Gastrocnemius medialis (tissue), 4 donors: ENCODE results near the gene SARS1. TPM values are rescaled to one million over a fixed set of nuclear protein-coding genes. Genes with fewer than 3 reads are reported as not detected.

Experiments used
- ATAC-seq, 2 donors: fragments of 150-250 bp; one replicate each; pipeline ENCODE4 v1.9.1; 2016
- DNase-seq, 2 donors: peaks; one replicate each; pipeline ENCODE4 v3.0.0-alpha.2; 2019
- H3K27ac ChIP-seq, 4 donors: fragments of 200-600 bp; sonication (generic); 1 replicate in 1 of 4; 2 replicates in 3 of 4; pipeline ENCODE4 v1.5.1; 2016 to 2018; ENCODE audit warnings: mild to moderate bottlenecking in 2 of 4, moderate library complexity in 1 of 4
- H3K27me3 ChIP-seq, 3 donors: fragments of 200-600 bp; sonication (generic) in 2 of 3; 1 replicate in 1 of 3; 2 replicates in 2 of 3; pipeline versions ENCODE4 v1.5.1 to v1.6.0; 2016 to 2019; ENCODE audit warnings: mild to moderate bottlenecking in 1 of 3, moderate library complexity in 1 of 3
- H3K36me3 ChIP-seq, 2 donors: fragments of 200-600 bp; sonication (generic) in 1 of 2; one replicate each; pipeline ENCODE4 v1.5.1; 2017 to 2018
- H3K4me1 ChIP-seq, 2 donors: fragments of 200-600 bp; sonication (generic) in 1 of 2; one replicate each; pipeline ENCODE4 v1.5.1; 2016 to 2017; ENCODE audit warnings: mild to moderate bottlenecking in 2 of 2
- H3K4me3 ChIP-seq, 4 donors: fragments of 200-600 bp; sonication (generic) in 3 of 4; 1 replicate in 1 of 4; 2 replicates in 3 of 4; pipeline ENCODE4 v1.5.1; 2016 to 2019; ENCODE audit warnings: mild to moderate bottlenecking in 2 of 4
- H3K9me3 ChIP-seq, 3 donors: fragments of 200-600 bp; sonication (generic) in 2 of 3; 1 replicate in 1 of 3; 2 replicates in 2 of 3; pipeline ENCODE4 v1.5.1; 2016 to 2019
- POLR2A ChIP-seq, 2 donors: fragments of 450-650 bp; IDR thresholded peaks; one replicate each; pipeline ENCODE4 v1.6.1; 2017; ENCODE audit warnings: antibody characterized with exemption in 2 of 2, mild to moderate bottlenecking in 2 of 2, moderate library complexity in 2 of 2
- in situ Hi-C, 4 donors: fragments of 200-750 bp; cut with MboI; loops; one replicate each; pipeline versions ENCODE4 v1.15.0 to v1.8.0; 2017; ENCODE audit warnings: low sequenced_read_pairs in 4 of 4
- intact Hi-C: fragments of 100-400 bp; cut with DNase I; formaldehyde crosslinking; loops from one replicate; pipeline ENCODE4 v1.15.1; 2023; ENCODE audit warnings: low total_unique reads
- total RNA-seq, 4 donors: library from RNA; depleted of rRNA; stranded (reverse); fragments of >200 nt; gene quantifications; one replicate each; pipeline versions ENCODE4 v1.1.0 to v1.2.3, GENCODE V29; 2016
- TF ChIP-seq, protein P1 (sequence below), 5 experiments: fragments of 450-650 bp in 3 of 5; fragments of 200-600 bp in 2 of 5; sonication (generic) in 2 of 5; IDR thresholded peaks in 4 of 5; conservative IDR thresholded peaks in 1 of 5; 1 replicate in 4 of 5; 2 replicates in 1 of 5; pipeline ENCODE4 v1.5.1; 2016 to 2019; ENCODE audit warnings: antibody characterized with exemption in 5 of 5, mild to moderate bottlenecking in 3 of 5, moderate library complexity in 3 of 5

Gene SARS1
- total RNA-seq, 4 donors from 2014 or later: 97.6 to 116 (median 98.7) TPM

DNA sequence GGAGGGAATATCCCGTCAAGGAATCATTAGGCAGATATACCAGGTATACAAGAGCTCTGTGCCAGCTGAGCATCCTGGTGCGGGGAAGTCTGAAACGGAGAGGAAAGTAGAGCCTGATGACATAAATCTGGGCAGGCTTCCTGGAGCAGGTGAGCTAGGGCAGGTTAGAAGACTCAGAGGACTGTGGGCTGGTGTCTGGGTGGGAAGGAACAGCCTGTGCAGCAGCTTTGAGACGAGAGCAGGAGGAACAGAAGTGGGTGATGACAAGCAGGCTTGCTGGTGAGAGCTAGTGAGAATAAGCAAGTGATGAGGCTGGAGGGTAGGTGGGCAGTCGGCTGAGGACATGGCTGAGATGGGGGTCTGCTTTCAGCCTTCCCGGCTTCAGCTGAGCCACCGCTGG lies 42.4 kb downstream of the SARS1 start:
- intact Hi-C loops (no loop called here), in situ Hi-C loops (no loop called here)
- TF ChIP-seq, protein P1, sequence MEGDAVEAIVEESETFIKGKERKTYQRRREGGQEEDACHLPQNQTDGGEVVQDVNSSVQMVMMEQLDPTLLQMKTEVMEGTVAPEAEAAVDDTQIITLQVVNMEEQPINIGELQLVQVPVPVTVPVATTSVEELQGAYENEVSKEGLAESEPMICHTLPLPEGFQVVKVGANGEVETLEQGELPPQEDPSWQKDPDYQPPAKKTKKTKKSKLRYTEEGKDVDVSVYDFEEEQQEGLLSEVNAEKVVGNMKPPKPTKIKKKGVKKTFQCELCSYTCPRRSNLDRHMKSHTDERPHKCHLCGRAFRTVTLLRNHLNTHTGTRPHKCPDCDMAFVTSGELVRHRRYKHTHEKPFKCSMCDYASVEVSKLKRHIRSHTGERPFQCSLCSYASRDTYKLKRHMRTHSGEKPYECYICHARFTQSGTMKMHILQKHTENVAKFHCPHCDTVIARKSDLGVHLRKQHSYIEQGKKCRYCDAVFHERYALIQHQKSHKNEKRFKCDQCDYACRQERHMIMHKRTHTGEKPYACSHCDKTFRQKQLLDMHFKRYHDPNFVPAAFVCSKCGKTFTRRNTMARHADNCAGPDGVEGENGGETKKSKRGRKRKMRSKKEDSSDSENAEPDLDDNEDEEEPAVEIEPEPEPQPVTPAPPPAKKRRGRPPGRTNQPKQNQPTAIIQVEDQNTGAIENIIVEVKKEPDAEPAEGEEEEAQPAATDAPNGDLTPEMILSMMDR (IDR thresholded peaks at IDR 0.05 in 4 of 5, conservative IDR thresholded peaks at IDR 0.05 in 1 of 5): no peak
- no peak for TF ChIP-seq POLR2A (IDR thresholded peaks at IDR 0.05)
- Histone ChIP-seq H3K27me3 (no peaks in the 10 kb centered on the region), H3K4me3 (no peak overlapping the region), H3K4me1 (peaks cover 25 to 26% of the 10 kb centered on the region in 2 donors), H3K27ac (no peak overlapping the region), H3K36me3 (no peaks in the 10 kb centered on the region), H3K9me3 (no peaks in the 10 kb centered on the region)
- no peak for ATAC-seq
- no peak for DNase-seq

DNA sequence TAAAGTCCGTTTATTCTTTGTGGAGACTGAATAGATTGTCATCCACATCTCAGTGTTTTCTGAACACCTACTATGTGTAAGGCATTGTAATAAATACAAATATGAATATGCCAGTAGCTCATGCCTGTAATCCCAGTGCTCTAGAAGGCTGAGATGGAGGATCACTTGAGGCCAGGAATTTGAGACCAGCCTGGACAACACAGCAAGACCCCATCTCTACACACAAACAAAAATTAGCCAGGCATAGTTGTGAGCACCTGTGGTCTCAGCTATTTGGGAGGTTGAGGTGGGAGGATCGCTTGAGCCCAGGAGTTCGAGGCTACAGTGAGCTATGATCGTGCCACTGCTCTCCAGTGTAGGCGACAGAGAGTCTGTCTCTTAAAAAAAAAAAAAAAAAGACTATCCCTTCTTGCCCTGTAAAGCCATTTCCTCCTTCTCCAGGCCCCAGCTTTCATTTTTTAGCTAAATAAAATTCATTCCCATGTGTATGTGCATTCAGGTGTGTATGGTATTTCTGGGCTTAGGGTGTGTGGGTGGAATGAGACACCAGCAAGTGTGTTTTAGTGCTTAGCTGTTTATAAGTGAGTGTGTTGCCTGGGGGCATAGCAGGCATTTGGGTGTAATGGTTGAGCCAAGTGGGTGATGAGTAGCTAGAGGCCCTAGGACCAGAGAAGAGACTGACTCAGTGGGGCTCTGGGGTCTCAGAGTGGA lies 43.4 kb downstream of the SARS1 start:
- H3K4me3 ChIP-seq: no peak overlapping the region
- in situ Hi-C loops (no loop called here), intact Hi-C loops (no loop called here)
- no peak overlapping the region for H3K27ac ChIP-seq
- peaks cover 25 to 26% of the 10 kb centered on the region in 2 donors for H3K4me1 ChIP-seq
- TF ChIP-seq, protein P1 (IDR thresholded peaks at IDR 0.05 in 4 of 5, conservative IDR thresholded peaks at IDR 0.05 in 1 of 5): no peak
- no peak for TF ChIP-seq POLR2A (IDR thresholded peaks at IDR 0.05)
- H3K27me3 ChIP-seq: no peaks in the 10 kb centered on the region
- H3K9me3 ChIP-seq: no peaks in the 10 kb centered on the region
- DNase-seq (no peak), ATAC-seq (no peak)
- no peaks in the 10 kb centered on the region for H3K36me3 ChIP-seq

DNA sequence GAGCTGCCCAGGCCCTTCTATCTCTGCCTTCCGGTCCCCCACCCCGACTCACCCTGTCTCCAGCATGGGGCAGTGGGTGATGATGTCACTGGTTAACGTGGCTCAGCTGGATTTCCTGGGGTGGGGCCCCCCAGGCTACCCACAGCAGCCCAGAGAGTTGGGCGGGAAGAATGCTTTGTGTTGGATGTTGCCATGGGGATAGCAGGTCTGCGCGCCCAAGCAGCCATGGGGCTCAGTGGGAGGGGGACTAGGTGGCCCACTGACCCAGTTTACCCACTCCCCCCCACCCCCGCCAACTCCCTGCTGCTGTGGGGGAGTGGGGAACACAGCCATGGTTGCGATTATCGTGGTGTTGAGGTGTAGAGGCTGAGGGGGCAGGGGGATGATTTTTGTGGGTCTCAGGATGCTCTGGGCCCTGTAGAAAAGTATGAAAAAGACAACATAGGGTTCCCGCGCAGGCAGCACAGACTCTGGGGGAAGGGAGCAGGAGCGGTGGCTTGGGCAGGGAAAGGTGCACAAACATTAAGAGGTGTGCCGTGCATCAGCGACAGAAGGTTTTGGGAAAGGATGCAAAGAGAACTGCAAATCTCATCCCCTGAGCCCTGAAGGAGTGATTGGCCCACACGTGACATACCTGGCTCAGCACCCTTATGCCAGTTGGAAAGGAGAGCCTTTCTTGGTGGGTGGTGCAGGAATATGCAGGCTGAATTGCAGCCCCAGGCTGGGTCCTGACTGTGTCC lies 44.1 kb downstream of the SARS1 start:
- TF ChIP-seq, protein P1 (IDR thresholded peaks at IDR 0.05 in 4 of 5, conservative IDR thresholded peaks at IDR 0.05 in 1 of 5): no peak
- TF ChIP-seq POLR2A (IDR thresholded peaks at IDR 0.05): no peak
- no peak for ATAC-seq
- intact Hi-C loops (no loop called here), in situ Hi-C loops (no loop called here)
- Histone ChIP-seq H3K9me3 (no peaks in the 10 kb centered on the region), H3K4me3 (no peak overlapping the region), H3K4me1 (peaks cover 25 to 26% of the 10 kb centered on the region in 2 donors), H3K27me3 (no peaks in the 10 kb centered on the region), H3K27ac (no peak overlapping the region), H3K36me3 (no peaks in the 10 kb centered on the region)
- DNase-seq: no peak

DNA sequence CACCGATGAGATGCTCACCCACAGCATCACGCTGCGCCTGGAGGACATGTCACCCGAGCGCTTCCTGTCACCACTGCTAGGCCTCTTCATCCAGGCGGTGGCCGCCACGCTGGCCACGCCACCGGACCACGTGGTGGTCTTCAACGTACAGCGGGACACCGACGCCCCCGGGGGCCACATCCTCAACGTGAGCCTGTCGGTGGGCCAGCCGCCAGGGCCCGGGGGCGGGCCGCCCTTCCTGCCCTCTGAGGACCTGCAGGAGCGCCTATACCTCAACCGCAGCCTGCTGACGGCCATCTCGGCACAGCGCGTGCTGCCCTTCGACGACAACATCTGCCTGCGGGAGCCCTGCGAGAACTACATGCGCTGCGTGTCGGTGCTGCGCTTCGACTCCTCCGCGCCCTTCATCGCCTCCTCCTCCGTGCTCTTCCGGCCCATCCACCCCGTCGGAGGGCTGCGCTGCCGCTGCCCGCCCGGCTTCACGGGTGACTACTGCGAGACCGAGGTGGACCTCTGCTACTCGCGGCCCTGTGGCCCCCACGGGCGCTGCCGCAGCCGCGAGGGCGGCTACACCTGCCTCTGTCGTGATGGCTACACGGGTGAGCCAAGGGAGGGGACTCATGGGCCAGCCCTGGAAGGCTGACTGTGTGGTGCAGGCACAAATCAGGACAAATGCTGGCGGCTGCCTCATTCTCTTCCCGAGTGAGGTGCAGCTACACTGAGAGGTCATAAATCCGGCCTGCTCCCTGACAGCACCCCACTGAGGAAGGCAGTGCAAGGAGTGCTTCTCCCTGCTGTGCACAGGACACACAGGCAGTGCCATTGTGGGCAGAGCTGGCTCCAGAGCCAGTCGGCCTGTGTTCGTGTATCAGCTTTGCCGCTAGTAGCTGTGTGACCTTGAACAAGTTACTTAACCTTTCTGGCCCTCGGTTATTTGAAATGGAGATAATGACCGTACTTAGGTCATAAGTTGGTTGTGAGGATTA lies 45.1 kb downstream of the SARS1 start:
- H3K4me1 ChIP-seq: peaks cover 19% of the 10 kb centered on the region in 2 donors
- no peaks in the 10 kb centered on the region for H3K9me3 ChIP-seq
- in situ Hi-C loops (no loop called here), intact Hi-C loops (no loop called here)
- no peaks in the 10 kb centered on the region for H3K27me3 ChIP-seq
- DNase-seq (no peak), ATAC-seq (no peak)
- no peak overlapping the region for H3K4me3 ChIP-seq
- no peak overlapping the region for H3K27ac ChIP-seq
- TF ChIP-seq, protein P1 (IDR thresholded peaks at IDR 0.05 in 4 of 5, conservative IDR thresholded peaks at IDR 0.05 in 1 of 5): no peak
- no peak for TF ChIP-seq POLR2A (IDR thresholded peaks at IDR 0.05)
- H3K36me3 ChIP-seq: no peaks in the 10 kb centered on the region
